Measurements from ENCODE around the gene KSR1. TPM values are rescaled to one million over a fixed set of nuclear protein-coding genes. Genes with fewer than 3 reads are reported as not detected.

KSR1 gene
- total RNA-seq, 6 donors from 2014 or later: 23.0 to 94.3 (median 60.9) TPM

GRCh38 chr17:27438348-27438998 is 17.8 kb upstream of the KSR1 start:
- ATAC-seq (ENCODE audit: low FRiP score in 2 of 2): no peak
- TF ChIP-seq POLR2AphosphoS5 (IDR thresholded peaks at IDR 0.05) (no peak), CTCF (IDR thresholded peaks at IDR 0.05) (no peak), POLR2A (IDR thresholded peaks at IDR 0.05) (no peak), EP300 (IDR thresholded peaks at IDR 0.05) (no peak)
- no peaks in the 10 kb centered on the region for H3K27me3 ChIP-seq
- DNase-seq: no peak
- 88 to 93% methylated on average over 10 of the region's 10 CpGs for WGBS, 2 donors
- no peaks in the 10 kb centered on the region for H3K9me3 ChIP-seq
- H3K36me3 ChIP-seq: no peaks in the 10 kb centered on the region
- no peak overlapping the region for H3K27ac ChIP-seq
- no peaks in the 10 kb centered on the region for H3K4me1 ChIP-seq
- H3K4me3 ChIP-seq: no peak overlapping the region

DNA sequence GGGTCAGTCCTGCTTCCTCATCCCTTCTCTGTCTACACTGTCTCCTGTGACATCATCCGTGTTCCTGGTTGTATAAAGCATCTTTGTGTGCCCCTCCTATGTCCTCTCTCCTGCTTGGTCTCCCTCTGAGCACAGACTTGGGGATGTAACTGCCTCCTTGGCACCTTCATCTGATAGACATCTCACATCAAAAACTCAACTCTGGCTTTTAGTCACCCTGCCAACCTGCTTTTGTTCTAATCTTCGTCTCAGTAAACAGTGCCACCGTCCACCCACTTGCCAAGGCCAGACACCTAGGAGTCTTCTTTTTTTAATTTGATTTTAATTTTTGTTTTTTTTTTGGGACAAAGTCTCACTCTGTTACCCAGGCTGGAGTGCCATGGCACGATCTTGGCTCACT is 16.9 kb upstream of the KSR1 start:
- no peak for DNase-seq
- no peaks in the 10 kb centered on the region for H3K27me3 ChIP-seq
- H3K27ac ChIP-seq: no peak overlapping the region
- no peak for ATAC-seq (ENCODE audit: low FRiP score in 2 of 2)
- H3K36me3 ChIP-seq: no peaks in the 10 kb centered on the region
- WGBS, 2 donors: 66 to 87% methylated on average over 4 of the region's 4 CpGs
- H3K4me1 ChIP-seq: no peaks in the 10 kb centered on the region
- no peak overlapping the region for H3K4me3 ChIP-seq
- TF ChIP-seq EP300 (IDR thresholded peaks at IDR 0.05): no peak
- no peak for TF ChIP-seq POLR2A (IDR thresholded peaks at IDR 0.05)
- TF ChIP-seq POLR2AphosphoS5 (IDR thresholded peaks at IDR 0.05): no peak
- TF ChIP-seq CTCF (IDR thresholded peaks at IDR 0.05): no peak
- no peaks in the 10 kb centered on the region for H3K9me3 ChIP-seq

GRCh38 chr17:27442702-27443101 is 13.5 kb upstream of the KSR1 start:
- Histone ChIP-seq H3K4me3 (no peak overlapping the region), H3K27ac (no peak overlapping the region), H3K4me1 (no peaks in the 10 kb centered on the region), H3K27me3 (no peaks in the 10 kb centered on the region), H3K36me3 (no peaks in the 10 kb centered on the region), H3K9me3 (no peaks in the 10 kb centered on the region)
- WGBS, 2 donors: 32 to 71% methylated on average over 5 of the region's 5 CpGs
- TF ChIP-seq EP300 (IDR thresholded peaks at IDR 0.05) (no peak), CTCF (IDR thresholded peaks at IDR 0.05) (no peak), POLR2A (IDR thresholded peaks at IDR 0.05) (no peak), POLR2AphosphoS5 (IDR thresholded peaks at IDR 0.05) (no peak)
- ATAC-seq (ENCODE audit: low FRiP score in 2 of 2) (no peak), DNase-seq (no peak)

DNA sequence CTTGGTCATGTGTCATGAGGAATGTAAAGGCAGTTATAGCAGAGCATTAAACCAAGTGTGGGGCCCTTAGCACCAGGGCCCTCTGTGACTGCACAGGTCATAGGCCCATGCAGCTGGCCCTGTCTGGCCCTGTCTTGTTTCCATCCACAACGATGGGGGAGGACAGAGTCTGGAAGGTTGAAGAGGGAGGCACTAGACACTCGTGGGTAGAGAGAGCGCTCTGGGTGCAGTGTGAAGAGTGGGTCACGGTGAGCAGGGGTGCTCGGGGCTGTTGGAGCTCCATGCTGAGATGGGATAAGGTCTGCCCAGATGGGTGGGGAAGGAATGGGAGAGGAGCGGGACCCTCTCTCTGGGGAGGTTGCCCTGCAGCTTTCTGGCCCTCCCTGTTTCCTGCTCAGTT is 12.8 kb upstream of the KSR1 start:
- no peak for ATAC-seq (ENCODE audit: low FRiP score in 2 of 2)
- H3K9me3 ChIP-seq: no peaks in the 10 kb centered on the region

More for the DNA sequence above, 12.8 kb upstream of the KSR1 start:
- DNase-seq: no peak
- Histone ChIP-seq H3K4me1 (no peaks in the 10 kb centered on the region), H3K4me3 (no peak overlapping the region), H3K36me3 (no peaks in the 10 kb centered on the region), H3K27me3 (no peaks in the 10 kb centered on the region), H3K27ac (no peak overlapping the region)
- WGBS, 2 donors: 87 to 88% methylated on average over 6 of the region's 6 CpGs
- no peak for TF ChIP-seq POLR2A (IDR thresholded peaks at IDR 0.05)
- TF ChIP-seq EP300 (IDR thresholded peaks at IDR 0.05): no peak
- no peak for TF ChIP-seq CTCF (IDR thresholded peaks at IDR 0.05)
- no peak for TF ChIP-seq POLR2AphosphoS5 (IDR thresholded peaks at IDR 0.05)

Data from upper lobe of left lung (tissue), 6 donors.